ENCODE results near the gene ARID2. TPM values are rescaled to one million over a fixed set of nuclear protein-coding genes. Genes with fewer than 3 reads are reported as not detected.

The ARID2 gene
- total and polyA plus RNA-seq, 9 of the 15 experiments (the other 6 are each of a cell fraction or from before 2014, with no cell fraction given) = 13.4 to 41.6 (median 29.4) TPM

DNA sequence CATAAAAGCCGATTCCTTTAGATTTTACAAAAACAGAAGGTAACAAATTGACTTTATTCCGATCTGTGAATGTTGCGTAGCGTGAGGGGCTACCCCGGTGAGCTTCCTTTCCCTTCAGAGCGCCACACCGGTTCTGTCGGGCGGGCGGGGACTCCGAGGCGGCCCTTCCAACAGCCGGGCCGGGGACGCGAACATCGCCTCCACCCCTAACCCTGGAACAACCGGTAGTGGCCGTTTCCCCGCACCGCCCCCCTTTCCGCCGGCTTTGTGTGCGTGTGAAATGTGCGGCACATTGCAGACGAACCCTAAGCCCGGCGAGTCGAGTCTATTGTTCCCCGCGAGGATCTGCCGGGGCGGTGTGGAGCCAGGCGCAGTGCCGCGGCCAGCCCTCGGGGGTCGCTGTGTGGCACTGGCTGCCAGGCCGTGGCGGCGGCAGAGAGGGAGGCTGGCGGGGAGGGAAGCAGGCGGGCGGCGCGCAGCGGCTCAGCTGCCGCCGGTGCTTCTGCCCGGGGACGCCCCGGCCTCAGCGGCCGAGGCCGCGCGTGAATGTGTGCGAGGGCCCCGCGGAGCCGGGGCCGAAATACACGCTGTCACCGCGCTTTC is 775 bp upstream of the ARID2 start (continued):
- TF ChIP-seq, protein P1, sequence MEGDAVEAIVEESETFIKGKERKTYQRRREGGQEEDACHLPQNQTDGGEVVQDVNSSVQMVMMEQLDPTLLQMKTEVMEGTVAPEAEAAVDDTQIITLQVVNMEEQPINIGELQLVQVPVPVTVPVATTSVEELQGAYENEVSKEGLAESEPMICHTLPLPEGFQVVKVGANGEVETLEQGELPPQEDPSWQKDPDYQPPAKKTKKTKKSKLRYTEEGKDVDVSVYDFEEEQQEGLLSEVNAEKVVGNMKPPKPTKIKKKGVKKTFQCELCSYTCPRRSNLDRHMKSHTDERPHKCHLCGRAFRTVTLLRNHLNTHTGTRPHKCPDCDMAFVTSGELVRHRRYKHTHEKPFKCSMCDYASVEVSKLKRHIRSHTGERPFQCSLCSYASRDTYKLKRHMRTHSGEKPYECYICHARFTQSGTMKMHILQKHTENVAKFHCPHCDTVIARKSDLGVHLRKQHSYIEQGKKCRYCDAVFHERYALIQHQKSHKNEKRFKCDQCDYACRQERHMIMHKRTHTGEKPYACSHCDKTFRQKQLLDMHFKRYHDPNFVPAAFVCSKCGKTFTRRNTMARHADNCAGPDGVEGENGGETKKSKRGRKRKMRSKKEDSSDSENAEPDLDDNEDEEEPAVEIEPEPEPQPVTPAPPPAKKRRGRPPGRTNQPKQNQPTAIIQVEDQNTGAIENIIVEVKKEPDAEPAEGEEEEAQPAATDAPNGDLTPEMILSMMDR (IDR thresholded peaks at IDR 0.05 in 2 of 3, conservative IDR thresholded peaks at IDR 0.05 in 1 of 3; ENCODE audit: insufficient read depth in 2 of 3, low read depth in 1 of 3, low read length in 3 of 3) = peak; percentile 89 to 98 (median 97)
- 0 out of 2 replicates have a peak, but pooled peaks have one; percentile 35 for TF ChIP-seq HSF4 (CRISPR knock-in tag; IDR thresholded peaks at IDR 0.05; ENCODE audit: borderline replicate concordance)
- TF ChIP-seq, protein P2, sequence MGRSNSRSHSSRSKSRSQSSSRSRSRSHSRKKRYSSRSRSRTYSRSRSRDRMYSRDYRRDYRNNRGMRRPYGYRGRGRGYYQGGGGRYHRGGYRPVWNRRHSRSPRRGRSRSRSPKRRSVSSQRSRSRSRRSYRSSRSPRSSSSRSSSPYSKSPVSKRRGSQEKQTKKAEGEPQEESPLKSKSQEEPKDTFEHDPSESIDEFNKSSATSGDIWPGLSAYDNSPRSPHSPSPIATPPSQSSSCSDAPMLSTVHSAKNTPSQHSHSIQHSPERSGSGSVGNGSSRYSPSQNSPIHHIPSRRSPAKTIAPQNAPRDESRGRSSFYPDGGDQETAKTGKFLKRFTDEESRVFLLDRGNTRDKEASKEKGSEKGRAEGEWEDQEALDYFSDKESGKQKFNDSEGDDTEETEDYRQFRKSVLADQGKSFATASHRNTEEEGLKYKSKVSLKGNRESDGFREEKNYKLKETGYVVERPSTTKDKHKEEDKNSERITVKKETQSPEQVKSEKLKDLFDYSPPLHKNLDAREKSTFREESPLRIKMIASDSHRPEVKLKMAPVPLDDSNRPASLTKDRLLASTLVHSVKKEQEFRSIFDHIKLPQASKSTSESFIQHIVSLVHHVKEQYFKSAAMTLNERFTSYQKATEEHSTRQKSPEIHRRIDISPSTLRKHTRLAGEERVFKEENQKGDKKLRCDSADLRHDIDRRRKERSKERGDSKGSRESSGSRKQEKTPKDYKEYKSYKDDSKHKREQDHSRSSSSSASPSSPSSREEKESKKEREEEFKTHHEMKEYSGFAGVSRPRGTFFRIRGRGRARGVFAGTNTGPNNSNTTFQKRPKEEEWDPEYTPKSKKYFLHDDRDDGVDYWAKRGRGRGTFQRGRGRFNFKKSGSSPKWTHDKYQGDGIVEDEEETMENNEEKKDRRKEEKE (IDR thresholded peaks at IDR 0.05; ENCODE audit: borderline replicate concordance in 1 of 2, control insufficient read depth in 1 of 2, low read depth in 2 of 2, low read length in 1 of 2) = peak in 1 of 2 experiments; percentile 79; a peak in 1 of 4 replicates
- TF ChIP-seq, protein P3, sequence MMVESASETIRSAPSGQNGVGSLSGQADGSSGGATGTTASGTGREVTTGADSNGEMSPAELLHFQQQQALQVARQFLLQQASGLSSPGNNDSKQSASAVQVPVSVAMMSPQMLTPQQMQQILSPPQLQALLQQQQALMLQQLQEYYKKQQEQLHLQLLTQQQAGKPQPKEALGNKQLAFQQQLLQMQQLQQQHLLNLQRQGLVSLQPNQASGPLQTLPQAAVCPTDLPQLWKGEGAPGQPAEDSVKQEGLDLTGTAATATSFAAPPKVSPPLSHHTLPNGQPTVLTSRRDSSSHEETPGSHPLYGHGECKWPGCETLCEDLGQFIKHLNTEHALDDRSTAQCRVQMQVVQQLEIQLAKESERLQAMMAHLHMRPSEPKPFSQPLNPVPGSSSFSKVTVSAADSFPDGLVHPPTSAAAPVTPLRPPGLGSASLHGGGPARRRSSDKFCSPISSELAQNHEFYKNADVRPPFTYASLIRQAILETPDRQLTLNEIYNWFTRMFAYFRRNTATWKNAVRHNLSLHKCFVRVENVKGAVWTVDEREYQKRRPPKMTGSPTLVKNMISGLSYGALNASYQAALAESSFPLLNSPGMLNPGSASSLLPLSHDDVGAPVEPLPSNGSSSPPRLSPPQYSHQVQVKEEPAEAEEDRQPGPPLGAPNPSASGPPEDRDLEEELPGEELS (CRISPR knock-in tag; IDR thresholded peaks at IDR 0.05; ENCODE audit: borderline replicate concordance) = 0 out of 2 replicates have a peak, but pooled peaks have one; percentile 32
- TF ChIP-seq ZNF354B (CRISPR knock-in tag; IDR thresholded peaks at IDR 0.05) = no peak
- TF ChIP-seq FUS (optimal IDR thresholded peaks at IDR 0.05; ENCODE audit: low read depth, low read length) = peak; percentile 71
- TF ChIP-seq, protein P4, sequence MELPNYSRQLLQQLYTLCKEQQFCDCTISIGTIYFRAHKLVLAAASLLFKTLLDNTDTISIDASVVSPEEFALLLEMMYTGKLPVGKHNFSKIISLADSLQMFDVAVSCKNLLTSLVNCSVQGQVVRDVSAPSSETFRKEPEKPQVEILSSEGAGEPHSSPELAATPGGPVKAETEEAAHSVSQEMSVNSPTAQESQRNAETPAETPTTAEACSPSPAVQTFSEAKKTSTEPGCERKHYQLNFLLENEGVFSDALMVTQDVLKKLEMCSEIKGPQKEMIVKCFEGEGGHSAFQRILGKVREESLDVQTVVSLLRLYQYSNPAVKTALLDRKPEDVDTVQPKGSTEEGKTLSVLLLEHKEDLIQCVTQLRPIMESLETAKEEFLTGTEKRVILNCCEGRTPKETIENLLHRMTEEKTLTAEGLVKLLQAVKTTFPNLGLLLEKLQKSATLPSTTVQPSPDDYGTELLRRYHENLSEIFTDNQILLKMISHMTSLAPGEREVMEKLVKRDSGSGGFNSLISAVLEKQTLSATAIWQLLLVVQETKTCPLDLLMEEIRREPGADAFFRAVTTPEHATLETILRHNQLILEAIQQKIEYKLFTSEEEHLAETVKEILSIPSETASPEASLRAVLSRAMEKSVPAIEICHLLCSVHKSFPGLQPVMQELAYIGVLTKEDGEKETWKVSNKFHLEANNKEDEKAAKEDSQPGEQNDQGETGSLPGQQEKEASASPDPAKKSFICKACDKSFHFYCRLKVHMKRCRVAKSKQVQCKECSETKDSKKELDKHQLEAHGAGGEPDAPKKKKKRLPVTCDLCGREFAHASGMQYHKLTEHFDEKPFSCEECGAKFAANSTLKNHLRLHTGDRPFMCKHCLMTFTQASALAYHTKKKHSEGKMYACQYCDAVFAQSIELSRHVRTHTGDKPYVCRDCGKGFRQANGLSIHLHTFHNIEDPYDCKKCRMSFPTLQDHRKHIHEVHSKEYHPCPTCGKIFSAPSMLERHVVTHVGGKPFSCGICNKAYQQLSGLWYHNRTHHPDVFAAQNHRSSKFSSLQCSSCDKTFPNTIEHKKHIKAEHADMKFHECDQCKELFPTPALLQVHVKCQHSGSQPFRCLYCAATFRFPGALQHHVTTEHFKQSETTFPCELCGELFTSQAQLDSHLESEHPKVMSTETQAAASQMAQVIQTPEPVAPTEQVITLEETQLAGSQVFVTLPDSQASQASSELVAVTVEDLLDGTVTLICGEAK (IDR thresholded peaks at IDR 0.05) = peak; percentile 72
- TF ChIP-seq, protein P4 (CRISPR knock-in tag; IDR thresholded peaks at IDR 0.05) = no peak
- TF ChIP-seq CBX5 (IDR thresholded peaks at IDR 0.05; ENCODE audit: borderline replicate concordance, low read depth) = peak; percentile 65; the same call in 1 of the 2 replicates
- TF ChIP-seq NFIC (IDR thresholded peaks at IDR 0.05) = peak; percentile 49
